Testis (tissue), 3 donors: ENCODE measurements around the gene BICC1. TPM values are rescaled to one million over a fixed set of nuclear protein-coding genes. Genes with fewer than 3 reads are reported as not detected.

Experiments
- DNase-seq: peaks from one replicate; pipeline ENCODE4 v3.0.0-alpha.2; 2019
- H3K27ac ChIP-seq, 2 donors: fragments of 200-600 bp; sonication (generic); one replicate each; pipeline ENCODE4 v1.5.1; 2019
- H3K27me3 ChIP-seq: fragments of 200-600 bp; sonication (generic); one replicate; pipeline ENCODE4 v1.5.1; 2019
- H3K36me3 ChIP-seq: fragments of 200-600 bp; sonication (generic); one replicate; pipeline ENCODE4 v1.5.1; 2017; ENCODE audit warnings: low read depth; ENCODE audit errors: missing control alignments
- H3K4me1 ChIP-seq: fragments of 200-600 bp; sonication (generic); one replicate; pipeline ENCODE4 v1.5.1; 2019
- H3K4me3 ChIP-seq, 2 donors: fragments of 200-600 bp; sonication (generic); one replicate each; pipeline ENCODE4 v1.5.1; 2017 to 2019
- H3K9me3 ChIP-seq: fragments of 200-600 bp; sonication (generic); one replicate; pipeline ENCODE4 v1.5.1; 2017
- CTCF ChIP-seq, 3 experiments: fragments of 450-650 bp in 2 of 3; fragments of 200-600 bp in 1 of 3; sonication (generic) in 1 of 3; IDR thresholded peaks; one replicate each; pipeline ENCODE4 v1.5.1; 2016 to 2019; ENCODE audit warnings: antibody characterized with exemption in 3 of 3, mild to moderate bottlenecking in 2 of 3, moderate library complexity in 1 of 3
- POLR2A ChIP-seq: fragments of 450-650 bp; IDR thresholded peaks from one replicate; pipeline ENCODE4 v1.6.1; 2017; ENCODE audit warnings: antibody characterized with exemption, mild to moderate bottlenecking, moderate library complexity
- WGBS, 2 donors: methylation state at CpG; one replicate each; pipeline ENCODE4 v1.1.5; 2018; 5-methylcytosine and 5-hydroxymethylcytosine counted together
- intact Hi-C: fragments of 100-400 bp; cut with DNase I; formaldehyde crosslinking; loops from one replicate; pipeline ENCODE4 v1.15.1; 2023; ENCODE audit warnings: low total_unique reads
- polyA plus RNA-seq: library from polyadenylated mRNA; stranded (reverse); fragments of 350-450 nt; fragmentation: Illumina TruSeq; extraction: RNeasy Lipid Tissue Mini Kit (QIAGEN cat#74804); gene quantifications from one replicate; pipeline ENCODE4 v1.2.3, GENCODE V29; 2014; ENCODE audit warnings: low read depth, low replicate concordance; ENCODE audit not compliant: insufficient read depth
- total RNA-seq, 2 donors: library from RNA; depleted of rRNA; stranded (reverse); fragments of >200 nt; gene quantifications; one replicate each; pipeline ENCODE4 v1.2.3, GENCODE V29; 2016

BICC1 gene
- total and polyA plus RNA-seq, 3 donors from 2014 or later: 8.7 to 14.1 (median 10.0) TPM

- Histone ChIP-seq H3K27ac (no peak overlapping the region), H3K9me3 (no peaks in the 10 kb centered on the region), H3K4me1 (peaks cover 12% of the 10 kb centered on the region), H3K4me3 (no peak overlapping the region), H3K36me3 (no peaks in the 10 kb centered on the region), H3K27me3 (no peaks in the 10 kb centered on the region)
- intact Hi-C loops: no loop called here
- TF ChIP-seq CTCF (IDR thresholded peaks at IDR 0.05) (no peak), POLR2A (no peak)
- DNase-seq: no peak
- WGBS, 2 donors: 79 to 89% methylated on average over 8 of the region's 8 CpGs
These were observed 131.6 kb downstream of the BICC1 start for GRCh38 chr10:58644311-58644710.

- intact Hi-C loops: no loop called here
- Histone ChIP-seq H3K9me3 (no peaks in the 10 kb centered on the region), H3K27me3 (no peaks in the 10 kb centered on the region), H3K27ac (no peak overlapping the region), H3K4me3 (no peak overlapping the region), H3K4me1 (peaks cover 13% of the 10 kb centered on the region), H3K36me3 (no peaks in the 10 kb centered on the region)
- whole genome bisulfite sequencing, 2 donors: 69 to 77% methylated on average over 8 of the region's 8 CpGs
- DNase-seq: no peak
- TF ChIP-seq CTCF (IDR thresholded peaks at IDR 0.05): no peak
- no peak for TF ChIP-seq POLR2A
These were observed 132.9 kb downstream of the BICC1 start for GRCh38 chr10:58645416-58646146.

- no peak for TF ChIP-seq POLR2A
- no peak for TF ChIP-seq CTCF (IDR thresholded peaks at IDR 0.05)
- no peak for DNase-seq
- Histone ChIP-seq H3K4me1 (peaks cover 10% of the 10 kb centered on the region), H3K9me3 (no peaks in the 10 kb centered on the region), H3K27ac (no peak overlapping the region), H3K36me3 (no peaks in the 10 kb centered on the region), H3K27me3 (no peaks in the 10 kb centered on the region), H3K4me3 (no peak overlapping the region)
- intact Hi-C loops: no loop called here
- WGBS, 2 donors: 75 to 85% methylated on average over 4 of the region's 4 CpGs
These were observed 134.9 kb downstream of the BICC1 start for GRCh38 chr10:58647376-58648112.

- 70 to 79% methylated on average over 3 of the region's 3 CpGs for WGBS, 2 donors
- H3K36me3 ChIP-seq: no peaks in the 10 kb centered on the region
- H3K4me3 ChIP-seq: no peak overlapping the region
- intact Hi-C loops: no loop called here
- no peak overlapping the region for H3K27ac ChIP-seq
- H3K9me3 ChIP-seq: no peaks in the 10 kb centered on the region
- H3K27me3 ChIP-seq: no peaks in the 10 kb centered on the region
- peaks cover 7% of the 10 kb centered on the region for H3K4me1 ChIP-seq
- no peak for DNase-seq
- no peak for TF ChIP-seq CTCF (IDR thresholded peaks at IDR 0.05)
- no peak for TF ChIP-seq POLR2A
These were observed 135.5 kb downstream of the BICC1 start for GRCh38 chr10:58648131-58648530.
